IMR-90 (cell line): Measurements from ENCODE around the gene PRKCA. TPM values are rescaled to one million over a fixed set of nuclear protein-coding genes. Genes with fewer than 3 reads are reported as not detected.

Experiments used
- ATAC-seq: fragments of 200-7000 bp; cut with Tn5 transposase; 2 replicates; pipeline ENCODE4 v1.9.1; 2020; ENCODE audit warnings: low read depth, mild to moderate bottlenecking, moderate library complexity
- BruUV-seq: library from RNA; stranded (reverse); fragments of 400-500 nt; replicated peaks from 2 replicates; lab custom pipeline; 2021; lab: Mats Ljungman, UMichigan
- CTCF ChIA-PET: fragments of 300-600 bp; formaldehyde crosslinking; extraction: SDS; loops from one replicate; lab custom pipeline; 2021; ENCODE audit warnings: antibody characterized with exemption; lab: Yijun Ruan, JAX
- POLR2A ChIA-PET: fragments of 300-600 bp; sonication (Branson Sonifier 250); formaldehyde crosslinking; loops from one replicate; lab custom pipeline; 2022; ENCODE audit warnings: antibody characterized with exemption; ENCODE audit not compliant: unreplicated experiment; lab: Charles Lee
- DNase-seq: peaks from one replicate; pipeline ENCODE4 v3.0.0; 2013
- H2AFZ ChIP-seq: replicated peaks from 2 replicates; pipeline ENCODE3; 2013; ENCODE audit warnings: low read length, mild to moderate bottlenecking; ENCODE audit not compliant: poor library complexity
- H2AK5ac ChIP-seq: 2 replicates; pipeline ENCODE4 v1.6.1; 2013; ENCODE audit warnings: low read depth, low read length, inconsistent platforms
- H2AK9ac ChIP-seq: replicated peaks from 2 replicates; pipeline ENCODE3; 2013; ENCODE audit warnings: mild to moderate bottlenecking, low read depth, low read length, moderate library complexity; ENCODE audit not compliant: poor library complexity
- H2BK120ac ChIP-seq: 2 replicates; pipeline ENCODE4 v1.6.1; 2013; ENCODE audit warnings: low read depth, low read length, inconsistent platforms
- H2BK15ac ChIP-seq: 3 replicates; pipeline ENCODE4 v1.6.1; 2013; ENCODE audit warnings: low read depth, low read length, inconsistent platforms
- H2BK20ac ChIP-seq: 2 replicates; pipeline ENCODE4 v1.6.1; 2013; ENCODE audit warnings: low read depth, mild to moderate bottlenecking, inconsistent platforms, low read length, moderate library complexity
- H2BK5ac ChIP-seq: 2 replicates; pipeline ENCODE4 v1.6.1; 2013; ENCODE audit warnings: mild to moderate bottlenecking, low read depth, low read length, inconsistent platforms; ENCODE audit not compliant: poor library complexity, severe bottlenecking
- H3K14ac ChIP-seq: replicated peaks from 2 replicates; pipeline ENCODE4 v1.6.1; 2013; ENCODE audit warnings: low read depth, low read length, inconsistent platforms
- H3K18ac ChIP-seq: 2 replicates; pipeline ENCODE4 v1.6.1; 2013; ENCODE audit warnings: low read depth, low read length, control low read depth
- H3K23ac ChIP-seq: 2 replicates; pipeline ENCODE4 v1.6.1; 2013; ENCODE audit warnings: low read depth, low read length, inconsistent platforms
- H3K27ac ChIP-seq: 2 replicates; pipeline ENCODE4 v1.5.1; 2013; ENCODE audit warnings: mild to moderate bottlenecking, control low read depth, low read length; ENCODE audit not compliant: insufficient read depth
- H3K27me3 ChIP-seq: 2 replicates; pipeline ENCODE4 v1.6.1; 2013; ENCODE audit warnings: low read length; ENCODE audit not compliant: control insufficient read depth, insufficient read depth
- H3K36me3 ChIP-seq: 2 replicates; pipeline ENCODE4 v1.6.1; 2013; ENCODE audit warnings: low read length, mixed read lengths; ENCODE audit not compliant: control insufficient read depth, insufficient read depth
- H3K4ac ChIP-seq: 2 replicates; pipeline ENCODE4 v1.6.1; 2013; ENCODE audit warnings: low read depth, low read length, inconsistent platforms
- H3K4me1 ChIP-seq: 2 replicates; pipeline ENCODE4 v1.6.1; 2013; ENCODE audit warnings: low read length, mixed read lengths; ENCODE audit not compliant: control insufficient read depth, insufficient read depth
- H3K4me2 ChIP-seq: 2 replicates; pipeline ENCODE4 v1.6.1; 2013; ENCODE audit warnings: low read depth, mild to moderate bottlenecking, control low read depth, low read length, moderate library complexity
- H3K4me3 ChIP-seq: 2 replicates; pipeline ENCODE4 v1.5.1; 2013; ENCODE audit warnings: low read depth, mild to moderate bottlenecking, control low read depth, low read length, moderate library complexity; ENCODE audit not compliant: insufficient read depth
- H3K56ac ChIP-seq: 2 replicates; pipeline ENCODE4 v1.6.1; 2013; ENCODE audit warnings: low read length, inconsistent platforms; ENCODE audit not compliant: insufficient read depth; ENCODE audit errors: extremely low read depth
- H3K79me1 ChIP-seq, 2 experiments: 2 replicates each; pipeline ENCODE4 v1.6.1; 2013; ENCODE audit warnings: low read length in 2 of 2, inconsistent platforms in 1 of 2, low read depth in 1 of 2
- H3K9ac ChIP-seq: 2 replicates; pipeline ENCODE4 v1.6.1; 2013; ENCODE audit warnings: low read depth, low read length, control low read depth
- H3K9me1 ChIP-seq: 2 replicates; pipeline ENCODE4 v1.6.1; 2013; ENCODE audit warnings: low read length, inconsistent platforms; ENCODE audit not compliant: insufficient read depth
- H3K9me3 ChIP-seq: 2 replicates; pipeline ENCODE4 v1.6.1; 2013; ENCODE audit warnings: low read length; ENCODE audit not compliant: control insufficient read depth, insufficient read depth
- H4K20me1 ChIP-seq: 2 replicates; pipeline ENCODE4 v1.6.1; 2013; ENCODE audit warnings: low read length, inconsistent platforms; ENCODE audit not compliant: insufficient read depth
- H4K5ac ChIP-seq: 2 replicates; pipeline ENCODE4 v1.6.1; 2013; ENCODE audit warnings: mild to moderate bottlenecking, low read depth, low read length, control low read depth
- H4K8ac ChIP-seq, 2 experiments: 2 replicates each; pipeline ENCODE4 v1.6.1; 2013; ENCODE audit warnings: low read depth in 2 of 2, low read length in 2 of 2, control low read depth in 1 of 2, inconsistent platforms in 1 of 2
- H4K91ac ChIP-seq: 2 replicates; pipeline ENCODE4 v1.6.1; 2013; ENCODE audit warnings: low read depth, low read length, inconsistent platforms; ENCODE audit not compliant: insufficient read depth
- BHLHE40 ChIP-seq: fragments of 150-350 bp; IDR thresholded peaks from 2 replicates; pipeline ENCODE4 v1.6.1; 2016; ENCODE audit warnings: mild to moderate bottlenecking, low read depth, low read length
- CEBPB ChIP-seq: IDR thresholded peaks from 2 replicates; pipeline ENCODE4 v1.6.1; 2012; ENCODE audit warnings: low read depth, low read length, improper control_type of control experiment
- CHD1 ChIP-seq: IDR thresholded peaks from 2 replicates; pipeline ENCODE4 v1.6.1; 2012; ENCODE audit warnings: low read depth, low read length, improper control_type of control experiment
- CTCF ChIP-seq: conservative IDR thresholded peaks from 2 replicates; pipeline ENCODE4 v1.5.1; 2012; ENCODE audit warnings: mild to moderate bottlenecking, low read depth, low read length, improper control_type of control experiment
- ELK1 ChIP-seq: fragments of 150-350 bp; IDR thresholded peaks from 2 replicates; pipeline ENCODE4 v1.6.1; 2016; ENCODE audit warnings: low read depth, mild to moderate bottlenecking, low read length, moderate library complexity, borderline replicate concordance
- FOS ChIP-seq: fragments of 150-350 bp; IDR thresholded peaks from 2 replicates; pipeline ENCODE4 v1.6.1; 2016; ENCODE audit warnings: low read depth, low read length
- MAFK ChIP-seq: IDR thresholded peaks from 2 replicates; pipeline ENCODE4 v1.6.1; 2012; ENCODE audit warnings: low read depth, low read length, improper control_type of control experiment
- MAZ ChIP-seq: IDR thresholded peaks from 2 replicates; pipeline ENCODE4 v1.6.1; 2012; ENCODE audit warnings: low read depth, mild to moderate bottlenecking, low read length, improper control_type of control experiment, moderate library complexity, borderline replicate concordance
- MXI1 ChIP-seq: IDR thresholded peaks from 2 replicates; pipeline ENCODE4 v1.6.1; 2012; ENCODE audit warnings: low read depth, mild to moderate bottlenecking, low read length, moderate library complexity, borderline replicate concordance
- NFE2L2 ChIP-seq: fragments of 150-350 bp; IDR thresholded peaks from 2 replicates; pipeline ENCODE4 v1.6.1; 2016; ENCODE audit warnings: low read depth, mild to moderate bottlenecking, low read length
- POLR2A ChIP-seq: IDR thresholded peaks from 2 replicates; pipeline ENCODE4 v1.6.1; 2012; ENCODE audit warnings: mild to moderate bottlenecking, low read depth, low read length
- RAD21 ChIP-seq: IDR thresholded peaks from 2 replicates; pipeline ENCODE4 v1.6.1; 2012; ENCODE audit warnings: low read length, improper control_type of control experiment
- RCOR1 ChIP-seq: IDR thresholded peaks from 2 replicates; pipeline ENCODE4 v1.6.1; 2012; ENCODE audit warnings: mild to moderate bottlenecking, low read length, improper control_type of control experiment; ENCODE audit not compliant: insufficient replicate concordance
- RFX5 ChIP-seq: IDR thresholded peaks from 2 replicates; pipeline ENCODE4 v1.8.0; 2012; ENCODE audit warnings: low read depth, mild to moderate bottlenecking, low read length, moderate library complexity
- SMC3 ChIP-seq: fragments of 150-350 bp; IDR thresholded peaks from 2 replicates; pipeline ENCODE4 v1.6.1; 2016; ENCODE audit warnings: low read depth, mild to moderate bottlenecking, antibody characterized with exemption, low read length, moderate library complexity
- USF2 ChIP-seq: fragments of 150-350 bp; IDR thresholded peaks from 2 replicates; pipeline ENCODE4 v1.6.1; 2017; ENCODE audit warnings: mild to moderate bottlenecking, antibody characterized with exemption, low read length, low read depth
- WGBS, 2 experiments: methylation state at CpG; one replicate each; pipeline versions ENCODE4 v1.1.5 to v1.1.7; 2013; ENCODE audit warnings: missing lambda C conversion rate in 2 of 2; ENCODE audit not compliant: insufficient read length in 1 of 2; ENCODE audit errors: extremely low coverage in 2 of 2; 5-methylcytosine and 5-hydroxymethylcytosine counted together
- dilution Hi-C: fragments of 300-500 bp; cut with HindIII; formaldehyde crosslinking; loops from one replicate; pipeline ENCODE4 v1.14.3; 2018; ENCODE audit warnings: low sequenced_read_pairs; ENCODE audit not compliant: unreplicated experiment
- in situ Hi-C: fragments of 300-500 bp; cut with MboI; formaldehyde crosslinking; loops from 3 replicates; pipeline ENCODE4 v1.14.3; 2019; ENCODE audit warnings: low sequenced_read_pairs, inconsistent platforms, mixed read lengths
- intact Hi-C: fragments of 100-400 bp; cut with micrococcal nuclease; formaldehyde crosslinking; loops from 2 replicates; pipeline ENCODE4 v1.10.0; 2022
- polyA plus RNA-seq, 3 experiments: library from polyadenylated mRNA; depleted of rRNA; stranded (reverse); fragments of >200 nt; gene quantifications; 2 replicates each; pipeline ENCODE4 v1.2.3, GENCODE V29; 2012; ENCODE audit warnings: low replicate concordance in 1 of 3
- total RNA-seq: library from RNA; depleted of rRNA; stranded (reverse); fragments of >200 nt; gene quantifications from 2 replicates; pipeline ENCODE4 v1.2.3, GENCODE V29; 2012

PRKCA gene
- total and polyA plus RNA-seq, 2 of the 4 experiments (the other 2 are of a cell fraction) = 31.0 to 46.0 TPM

GRCh38 chr17:66271512-66271911 lies 30.9 kb upstream of the PRKCA start:
- WGBS, 2 experiments = no CpG with 5 or more reads among the region's 3 CpGs
- Histone ChIP-seq H3K9ac (no peak overlapping the region), H4K8ac (no peak overlapping the region; a peak in 1 of 4 replicates), H3K18ac (no peak overlapping the region), H3K27me3 (no peaks in the 10 kb centered on the region), H4K5ac (no peak overlapping the region), H3K4me2 (no peak overlapping the region), H2AFZ (no peak overlapping the region), H2BK120ac (peak overlapping the region; percentile 69), H2AK5ac (peak overlapping the region; percentile 62), H3K23ac (no peak overlapping the region), H2BK15ac (peak overlapping the region; percentile 69; the same call in 1 of the 3 replicates), H3K36me3 (no peaks in the 10 kb centered on the region), H3K4me3 (no peak overlapping the region), H2BK5ac (no peak overlapping the region), H3K56ac (no peak overlapping the region), H3K9me1 (peaks cover 29% of the 10 kb centered on the region), H3K4ac (peak overlapping the region; percentile 64; the same call in 1 of the 2 replicates), H2AK9ac (no peak overlapping the region), H4K91ac (peak overlapping the region; percentile 76), H2BK20ac (peak overlapping the region; percentile 49), H3K4me1 (peaks cover 27% of the 10 kb centered on the region), H3K14ac (no peak overlapping the region), H3K79me1 (peaks cover 0 to 16% of the 10 kb centered on the region in 2 experiments; a peak in 1 of 4 replicates), H3K27ac (no peak overlapping the region), H3K9me3 (no peaks in the 10 kb centered on the region), H4K20me1 (no peaks in the 10 kb centered on the region)
- dilution Hi-C loops (no loop called here), in situ Hi-C loops (no loop called here), intact Hi-C loops (no loop called here)
- DNase-seq (no peak), ATAC-seq (no peak)
- BruUV-seq = no TSS peak
- POLR2A ChIA-PET = no interaction called here
- CTCF ChIA-PET = no interaction called here
- no peak for TF ChIP-seq CTCF
- TF ChIP-seq USF2 = no peak
- no peak for TF ChIP-seq ELK1
- no peak for TF ChIP-seq BHLHE40
- TF ChIP-seq RCOR1 = no peak
- no peak for TF ChIP-seq MAZ
- TF ChIP-seq MXI1 = no peak
- TF ChIP-seq NFE2L2 = no peak
- TF ChIP-seq CHD1 = no peak
- no peak for TF ChIP-seq POLR2A
- TF ChIP-seq SMC3 = no peak
- no peak for TF ChIP-seq RAD21
- TF ChIP-seq FOS = no peak
- no peak for TF ChIP-seq MAFK
- no peak for TF ChIP-seq CEBPB
- no peak for TF ChIP-seq RFX5
